GM12801 (cell line): ENCODE data around the gene SLC14A1.

Experiments
- TF ChIP-seq, protein P1 (sequence below): IDR thresholded peaks from one replicate; pipeline ENCODE4 v1.5.1; 2011; ENCODE audit warnings: control low read depth; ENCODE audit not compliant: insufficient read length; ENCODE audit errors: extremely low read depth

SLC14A1 gene

DNA sequence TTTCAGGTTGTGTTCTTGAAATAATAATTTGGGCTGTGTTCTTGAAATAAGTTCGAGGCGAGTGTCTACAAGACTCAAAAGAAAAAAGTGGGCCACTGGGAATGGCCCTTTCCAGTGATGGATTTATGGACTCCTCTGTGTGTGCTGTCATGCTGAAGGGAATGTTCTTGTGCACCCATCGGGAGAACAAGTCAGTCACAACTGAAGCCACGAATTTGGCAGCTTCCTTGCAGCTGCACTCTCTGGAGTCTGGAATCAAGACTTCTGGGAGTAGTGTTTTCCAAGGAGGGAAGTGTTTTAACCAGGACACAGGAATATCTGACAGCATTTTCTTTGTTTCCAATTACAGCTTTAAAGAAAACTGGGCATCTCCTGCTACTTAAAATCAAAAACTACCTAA, 620 bp downstream of the SLC14A1 start:
- TF ChIP-seq, protein P1, sequence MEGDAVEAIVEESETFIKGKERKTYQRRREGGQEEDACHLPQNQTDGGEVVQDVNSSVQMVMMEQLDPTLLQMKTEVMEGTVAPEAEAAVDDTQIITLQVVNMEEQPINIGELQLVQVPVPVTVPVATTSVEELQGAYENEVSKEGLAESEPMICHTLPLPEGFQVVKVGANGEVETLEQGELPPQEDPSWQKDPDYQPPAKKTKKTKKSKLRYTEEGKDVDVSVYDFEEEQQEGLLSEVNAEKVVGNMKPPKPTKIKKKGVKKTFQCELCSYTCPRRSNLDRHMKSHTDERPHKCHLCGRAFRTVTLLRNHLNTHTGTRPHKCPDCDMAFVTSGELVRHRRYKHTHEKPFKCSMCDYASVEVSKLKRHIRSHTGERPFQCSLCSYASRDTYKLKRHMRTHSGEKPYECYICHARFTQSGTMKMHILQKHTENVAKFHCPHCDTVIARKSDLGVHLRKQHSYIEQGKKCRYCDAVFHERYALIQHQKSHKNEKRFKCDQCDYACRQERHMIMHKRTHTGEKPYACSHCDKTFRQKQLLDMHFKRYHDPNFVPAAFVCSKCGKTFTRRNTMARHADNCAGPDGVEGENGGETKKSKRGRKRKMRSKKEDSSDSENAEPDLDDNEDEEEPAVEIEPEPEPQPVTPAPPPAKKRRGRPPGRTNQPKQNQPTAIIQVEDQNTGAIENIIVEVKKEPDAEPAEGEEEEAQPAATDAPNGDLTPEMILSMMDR: no peak

GRCh38 chr18:45725336-45725735, 1.4 kb downstream of the SLC14A1 start:
- TF ChIP-seq, protein P1: no peak

GRCh38 chr18:45726603-45727002, 2.6 kb downstream of the SLC14A1 start:
- TF ChIP-seq, protein P1: no peak

DNA sequence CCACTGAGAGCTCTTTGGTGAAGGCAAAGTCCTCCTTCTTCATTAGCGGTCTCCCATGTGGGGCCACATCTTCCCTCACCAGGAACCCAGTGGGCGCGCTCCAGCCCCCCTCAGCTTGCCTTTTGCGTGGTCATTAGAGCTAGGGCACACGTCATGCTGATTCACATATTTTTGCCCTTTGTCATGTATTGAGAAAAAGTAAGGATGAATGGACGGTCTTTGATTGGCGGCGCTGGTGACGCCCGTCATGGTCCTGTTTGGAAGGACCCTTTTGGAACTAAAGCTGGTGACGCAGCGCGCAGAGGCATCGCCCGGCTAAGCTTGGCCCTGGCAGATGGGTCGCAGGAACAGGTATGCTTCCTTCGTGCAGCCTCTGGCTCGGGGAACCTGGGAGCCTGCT, 3.1 kb downstream of the SLC14A1 start:
- TF ChIP-seq, protein P1: no peak

DNA sequence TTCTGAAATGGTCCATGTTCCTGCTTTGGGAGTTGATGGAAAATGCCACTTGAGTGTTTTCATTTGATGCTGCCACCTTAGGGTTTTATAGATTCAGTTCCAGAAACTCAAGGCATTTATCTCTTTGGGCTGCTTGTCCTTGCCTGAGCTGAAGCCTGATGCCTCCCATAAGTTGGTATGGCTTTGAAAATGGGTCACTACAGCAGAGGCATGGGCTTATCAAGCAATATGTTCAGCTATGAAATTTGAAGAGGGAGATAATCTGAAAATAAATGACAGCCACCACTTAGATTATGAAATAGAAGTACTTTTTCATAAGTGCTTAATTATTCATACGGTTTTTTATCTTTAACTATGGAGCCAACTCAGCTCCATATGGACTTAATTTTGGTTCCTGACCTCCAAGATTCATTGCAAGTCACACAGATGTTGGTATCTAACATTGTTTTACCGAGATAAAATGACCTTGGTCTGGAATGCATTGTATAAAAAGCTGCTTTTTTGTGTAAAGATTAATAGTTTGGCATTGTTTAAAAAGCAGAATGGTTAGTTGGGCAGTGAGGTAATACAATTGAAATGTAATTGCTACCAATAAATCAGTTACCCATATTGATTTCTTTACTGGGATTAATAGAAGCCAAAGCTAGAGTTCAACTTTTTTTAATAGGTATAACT, 4.5 kb downstream of the SLC14A1 start:
- TF ChIP-seq, protein P1: no peak

- TF ChIP-seq, protein P1: no peak
Observed at GRCh38 chr18:45730832-45731575, 7.0 kb downstream of the SLC14A1 start.

DNA sequence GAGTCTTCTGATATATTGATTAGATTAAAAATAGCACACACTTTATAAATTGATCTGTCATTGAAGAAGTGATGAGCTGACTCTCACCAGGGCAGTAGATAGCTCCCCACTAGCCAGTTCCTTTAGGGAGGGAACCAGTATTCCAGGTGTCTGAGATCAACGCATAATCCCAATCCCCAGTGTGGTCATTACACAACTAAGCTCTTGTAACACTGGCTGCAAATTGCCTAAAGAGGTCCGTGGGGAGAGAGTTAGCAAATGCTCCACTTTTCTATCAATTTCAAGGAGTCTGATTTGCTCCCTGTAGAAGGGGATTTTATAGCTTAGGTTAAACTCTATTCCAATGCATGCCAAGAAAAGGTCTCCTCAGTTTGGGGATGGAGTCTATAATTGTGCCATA, 7.7 kb downstream of the SLC14A1 start:
- TF ChIP-seq, protein P1: no peak
